ENCODE results near the gene FERMT2.

Gene FERMT2

GRCh38 chr14:52950898-52951680 lies at the start of gene FERMT2:
Gene FERMT2 (minus strand): TSS chr14:52951050. CDS start chr14:52950568, 482 bp downstream.
- Histone ChIP-seq H3K9me3 (ENCODE audit: low read depth, low read length) (no peaks in the 10 kb centered on the region), H3K4me3 (peak within 1 kb of the TSS; percentile 89), H3K9ac (ENCODE audit: insufficient read length) (peak within 1 kb of the TSS; percentile 95), H3K36me3 (ENCODE audit: insufficient read depth, low read length) (no peaks in the 10 kb centered on the region; the same call in 1 of the 2 replicates), H3K27ac (peak within 1 kb of the TSS; percentile 73)
- TF ChIP-seq POLR2AphosphoS5 (IDR thresholded peaks at IDR 0.05; ENCODE audit: borderline replicate concordance, low read depth, low read length), result peak; percentile 36; the same call in 1 of the 2 replicates
- TF ChIP-seq FOXP2 (optimal IDR thresholded peaks at IDR 0.05; ENCODE audit: control extremely low read depth, extremely low read length, insufficient read depth), result no peak
- no peak for TF ChIP-seq EZH2 (IDR thresholded peaks at IDR 0.05)
- DNase-seq (ENCODE audit: low read depth, low spot score), result no peak

- no peak overlapping the region for H3K4me3 ChIP-seq
- H3K9ac ChIP-seq (ENCODE audit: insufficient read length), result no peak overlapping the region
- TF ChIP-seq EZH2 (IDR thresholded peaks at IDR 0.05), result no peak
- TF ChIP-seq FOXP2 (optimal IDR thresholded peaks at IDR 0.05; ENCODE audit: control extremely low read depth, extremely low read length, insufficient read depth), result no peak
- DNase-seq (ENCODE audit: low read depth, low spot score), result no peak
- no peaks in the 10 kb centered on the region for H3K36me3 ChIP-seq (ENCODE audit: insufficient read depth, low read length)
- no peak overlapping the region for H3K27ac ChIP-seq
- no peaks in the 10 kb centered on the region for H3K9me3 ChIP-seq (ENCODE audit: low read depth, low read length)
Measured at GRCh38 chr14:52998376-52999015, 47.6 kb upstream of the FERMT2 start.

GRCh38 chr14:52996493-52996892 lies 45.6 kb upstream of the FERMT2 start:
- Histone ChIP-seq H3K4me3 (no peak overlapping the region), H3K9ac (ENCODE audit: insufficient read length) (no peak overlapping the region), H3K36me3 (ENCODE audit: insufficient read depth, low read length) (no peaks in the 10 kb centered on the region), H3K27ac (no peak overlapping the region), H3K9me3 (ENCODE audit: low read depth, low read length) (no peaks in the 10 kb centered on the region)
- no peak for DNase-seq (ENCODE audit: low read depth, low spot score)
- TF ChIP-seq POLR2AphosphoS5 (IDR thresholded peaks at IDR 0.05; ENCODE audit: borderline replicate concordance, low read depth, low read length) (no peak), EZH2 (IDR thresholded peaks at IDR 0.05) (no peak), FOXP2 (optimal IDR thresholded peaks at IDR 0.05; ENCODE audit: control extremely low read depth, extremely low read length, insufficient read depth) (no peak)

- H3K27ac ChIP-seq, result no peak overlapping the region
- no peak overlapping the region for H3K4me3 ChIP-seq
- H3K9ac ChIP-seq (ENCODE audit: insufficient read length), result no peak overlapping the region
- no peaks in the 10 kb centered on the region for H3K36me3 ChIP-seq (ENCODE audit: insufficient read depth, low read length)
- DNase-seq (ENCODE audit: low read depth, low spot score), result no peak
- no peaks in the 10 kb centered on the region for H3K9me3 ChIP-seq (ENCODE audit: low read depth, low read length)
- no peak for TF ChIP-seq EZH2 (IDR thresholded peaks at IDR 0.05)
- TF ChIP-seq POLR2AphosphoS5 (IDR thresholded peaks at IDR 0.05; ENCODE audit: borderline replicate concordance, low read depth, low read length), result no peak
- no peak for TF ChIP-seq FOXP2 (optimal IDR thresholded peaks at IDR 0.05; ENCODE audit: control extremely low read depth, extremely low read length, insufficient read depth)
Measured at GRCh38 chr14:52995998-52996397, 45.1 kb upstream of the FERMT2 start.

- Histone ChIP-seq H3K4me3 (no peak overlapping the region), H3K9me3 (ENCODE audit: low read depth, low read length) (no peaks in the 10 kb centered on the region), H3K27ac (no peak overlapping the region), H3K36me3 (ENCODE audit: insufficient read depth, low read length) (no peaks in the 10 kb centered on the region), H3K9ac (ENCODE audit: insufficient read length) (no peak overlapping the region)
- DNase-seq (ENCODE audit: low read depth, low spot score), result no peak
- TF ChIP-seq FOXP2 (optimal IDR thresholded peaks at IDR 0.05; ENCODE audit: control extremely low read depth, extremely low read length, insufficient read depth) (no peak), POLR2AphosphoS5 (IDR thresholded peaks at IDR 0.05; ENCODE audit: borderline replicate concordance, low read depth, low read length) (no peak), EZH2 (IDR thresholded peaks at IDR 0.05) (no peak)
Measured at GRCh38 chr14:52992236-52992870, 41.5 kb upstream of the FERMT2 start.

GRCh38 chr14:52988139-52988538 lies 37.3 kb upstream of the FERMT2 start:
- Histone ChIP-seq H3K36me3 (ENCODE audit: insufficient read depth, low read length) (no peaks in the 10 kb centered on the region), H3K9me3 (ENCODE audit: low read depth, low read length) (no peaks in the 10 kb centered on the region), H3K9ac (ENCODE audit: insufficient read length) (no peak overlapping the region), H3K27ac (peak overlapping the region; percentile 81), H3K4me3 (peak overlapping the region; percentile 62)
- no peak for DNase-seq (ENCODE audit: low read depth, low spot score)
- TF ChIP-seq POLR2AphosphoS5 (IDR thresholded peaks at IDR 0.05; ENCODE audit: borderline replicate concordance, low read depth, low read length) (peak; percentile 24; the same call in 1 of the 2 replicates), EZH2 (IDR thresholded peaks at IDR 0.05) (no peak)

- Histone ChIP-seq H3K27ac (peak overlapping the region; percentile 81), H3K4me3 (peak overlapping the region; percentile 62), H3K9ac (ENCODE audit: insufficient read length) (no peak overlapping the region), H3K36me3 (ENCODE audit: insufficient read depth, low read length) (no peaks in the 10 kb centered on the region), H3K9me3 (ENCODE audit: low read depth, low read length) (no peaks in the 10 kb centered on the region)
- peak; percentile 84 for DNase-seq (ENCODE audit: low read depth, low spot score)
- TF ChIP-seq FOXP2 (optimal IDR thresholded peaks at IDR 0.05; ENCODE audit: control extremely low read depth, extremely low read length, insufficient read depth) (peak; percentile 53), EZH2 (IDR thresholded peaks at IDR 0.05) (no peak), POLR2AphosphoS5 (IDR thresholded peaks at IDR 0.05; ENCODE audit: borderline replicate concordance, low read depth, low read length) (peak; percentile 34; the same call in 1 of the 2 replicates)
Measured at GRCh38 chr14:52987514-52987913, 36.7 kb upstream of the FERMT2 start.

GRCh38 chr14:52987042-52987441 lies 36.2 kb upstream of the FERMT2 start:
- DNase-seq (ENCODE audit: low read depth, low spot score), result no peak
- no peaks in the 10 kb centered on the region for H3K36me3 ChIP-seq (ENCODE audit: insufficient read depth, low read length)

More at GRCh38 chr14:52987042-52987441, 36.2 kb upstream of the FERMT2 start:
- no peaks in the 10 kb centered on the region for H3K9me3 ChIP-seq (ENCODE audit: low read depth, low read length)
- H3K27ac ChIP-seq, result peak overlapping the region; percentile 81
- H3K4me3 ChIP-seq, result peak overlapping the region; percentile 62
- H3K9ac ChIP-seq (ENCODE audit: insufficient read length), result no peak overlapping the region
- TF ChIP-seq FOXP2 (optimal IDR thresholded peaks at IDR 0.05; ENCODE audit: control extremely low read depth, extremely low read length, insufficient read depth) (no peak), EZH2 (IDR thresholded peaks at IDR 0.05) (no peak), POLR2AphosphoS5 (IDR thresholded peaks at IDR 0.05; ENCODE audit: borderline replicate concordance, low read depth, low read length) (no peak)

Data from SK-N-MC (cell line).